ENCODE measurements around the gene BTD. TPM values are rescaled to one million over a fixed set of nuclear protein-coding genes. Genes with fewer than 3 reads are reported as not detected.
A peak's percentile ranks its signal among the peaks of the same experiment; 100 is the strongest.

The BTD gene
- total and polyA plus RNA-seq, 5 experiments from 2014 or later, result 11.5 to 17.4 (median 14.7) TPM

- ATAC-seq (no peak), DNase-seq (no peak)
- peaks cover 3 to 10% (median 4%) of the 10 kb centered on the region in 5 donors for H3K27me3 Mint-ChIP-seq
- peaks cover 0 to 52% (median 19%) of the 10 kb centered on the region in 9 donors for H3K9me3 Mint-ChIP-seq
- H3K36me3 Mint-ChIP-seq, result peaks cover 0 to 28% (median 27%) of the 10 kb centered on the region in 3 donors
- POLR2A ChIA-PET, result no interaction called here
- peaks cover 5 to 8% (median 7%) of the 10 kb centered on the region in 4 donors for H3K4me1 Mint-ChIP-seq
- H3K4me3 Mint-ChIP-seq, result no peak overlapping the region
- no peak overlapping the region for H3K27ac Mint-ChIP-seq
Measured at GRCh38 chr3:15659254-15659975, 57.9 kb downstream of the BTD start.

- Mint-ChIP-seq H3K9me3 (peaks cover 0 to 52% (median 22%) of the 10 kb centered on the region in 9 donors), H3K27me3 (peaks cover 3 to 10% (median 4%) of the 10 kb centered on the region in 5 donors), H3K36me3 (peaks cover 3 to 33% (median 25%) of the 10 kb centered on the region in 3 donors), H3K27ac (no peak overlapping the region), H3K4me3 (no peak overlapping the region), H3K4me1 (peaks cover 5 to 11% (median 7%) of the 10 kb centered on the region in 4 donors)
- peak in 1 of 10 donors; percentile 46 for DNase-seq
- POLR2A ChIA-PET, result interaction anchor here (1.1 kb wide), 1 partner anchor 11 kb away, joined by 3 read pairs; no protein-coding TSS in a partner anchor
- no peak for ATAC-seq
Measured at GRCh38 chr3:15660055-15660935, 58.8 kb downstream of the BTD start.

DNA sequence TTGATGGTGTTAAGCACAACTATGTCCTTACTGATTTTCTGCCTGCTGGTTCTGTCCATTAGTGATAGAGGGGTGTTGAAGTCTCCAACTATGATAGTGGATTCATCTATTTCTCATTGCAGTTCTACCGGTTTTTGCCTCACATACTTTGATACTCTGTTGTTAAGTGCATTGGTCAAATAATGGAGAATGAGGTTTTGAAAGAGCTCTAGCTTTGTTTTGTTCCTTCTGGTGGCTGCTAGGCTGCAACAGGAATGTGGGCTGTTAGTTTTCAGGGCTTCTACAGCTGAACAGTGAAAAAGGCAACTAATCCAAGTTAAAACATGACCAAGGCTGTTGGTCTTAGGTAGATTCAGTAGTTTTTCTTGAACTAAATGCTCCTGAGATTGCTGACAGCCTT is 62.6 kb downstream of the BTD start:
- Mint-ChIP-seq H3K4me3 (no peak overlapping the region), H3K4me1 (peaks cover 20 to 27% (median 24%) of the 10 kb centered on the region in 4 donors), H3K27me3 (peaks cover 3 to 10% (median 4%) of the 10 kb centered on the region in 5 donors), H3K27ac (no peak overlapping the region), H3K36me3 (peaks cover 12 to 29% (median 23%) of the 10 kb centered on the region in 3 donors), H3K9me3 (peaks cover 0 to 22% (median 7%) of the 10 kb centered on the region in 9 donors)
- POLR2A ChIA-PET, result no interaction called here
- ATAC-seq, result no peak
- no peak for DNase-seq

DNA sequence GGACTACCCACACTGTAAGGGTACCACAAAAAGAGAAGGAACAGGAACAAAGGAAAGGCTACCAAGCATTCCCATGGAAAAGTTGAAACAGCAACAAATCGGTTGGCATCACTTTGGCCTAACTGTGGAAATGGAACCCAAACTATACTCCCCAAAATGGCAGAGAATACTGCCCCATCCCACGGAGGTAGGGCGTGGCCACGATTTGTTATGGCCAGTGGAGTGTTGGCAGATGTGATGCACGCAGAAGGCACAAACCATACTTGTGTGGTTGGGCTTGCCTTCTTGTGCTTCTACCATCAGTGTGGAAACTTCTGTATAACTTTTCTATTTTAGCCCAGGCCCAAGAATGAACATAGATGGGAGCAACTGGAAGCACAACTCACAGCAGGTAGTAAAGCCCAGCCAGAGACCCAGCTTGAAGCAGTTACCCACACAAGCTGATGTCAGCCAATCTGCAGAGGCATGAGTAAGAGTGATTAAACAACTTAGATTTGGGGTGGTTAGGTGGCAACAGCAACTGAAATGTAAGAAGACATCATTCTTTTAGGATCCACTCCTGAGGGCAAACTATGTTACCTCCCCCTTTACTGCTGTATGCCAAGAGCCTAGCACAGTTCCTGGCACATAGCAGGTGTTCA is 64.1 kb downstream of the BTD start:
- DNase-seq, result no peak
- no peak overlapping the region for H3K27ac Mint-ChIP-seq

GRCh38 chr3:15666277-15666676 is 64.7 kb downstream of the BTD start:
- Mint-ChIP-seq H3K4me1 (peaks cover 14 to 22% (median 18%) of the 10 kb centered on the region in 4 donors), H3K9me3 (peaks cover 0 to 17% (median 6%) of the 10 kb centered on the region in 9 donors), H3K27ac (peak overlapping the region in 1 of 10 donors; percentile 55), H3K27me3 (peaks cover 0 to 10% (median 3%) of the 10 kb centered on the region in 5 donors), H3K36me3 (peaks cover 26 to 30% (median 28%) of the 10 kb centered on the region in 3 donors), H3K4me3 (no peak overlapping the region)
- no peak for ATAC-seq
- POLR2A ChIA-PET, result no interaction called here
- DNase-seq, result no peak

More for the DNA sequence above, 64.1 kb downstream of the BTD start:
- peaks cover 24 to 31% (median 25%) of the 10 kb centered on the region in 3 donors for H3K36me3 Mint-ChIP-seq
- peaks cover 15 to 22% (median 18%) of the 10 kb centered on the region in 4 donors for H3K4me1 Mint-ChIP-seq
- POLR2A ChIA-PET, result no interaction called here
- H3K4me3 Mint-ChIP-seq, result no peak overlapping the region
- peaks cover 2 to 10% (median 3%) of the 10 kb centered on the region in 5 donors for H3K27me3 Mint-ChIP-seq
- peaks cover 0 to 17% (median 7%) of the 10 kb centered on the region in 9 donors for H3K9me3 Mint-ChIP-seq
- no peak for ATAC-seq

DNA sequence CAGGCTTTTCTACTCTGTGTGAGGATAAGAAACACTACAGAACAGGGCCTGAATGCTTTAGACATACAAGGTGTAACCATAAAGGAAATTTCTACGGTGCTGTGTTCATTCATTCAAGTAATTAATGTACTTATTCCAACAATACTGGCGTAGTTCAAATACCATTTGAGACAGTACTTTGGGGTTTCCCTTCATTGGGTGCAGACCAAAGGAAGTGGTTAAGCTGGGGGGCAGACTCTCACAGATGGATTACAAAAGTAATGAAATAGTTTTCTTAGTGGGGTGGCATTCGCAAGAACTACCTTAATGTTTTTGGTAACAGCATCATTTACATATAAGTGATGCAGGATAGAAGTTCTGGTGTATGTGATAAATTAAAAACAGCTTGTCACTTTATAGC is 65.9 kb downstream of the BTD start:
- H3K36me3 Mint-ChIP-seq, result peaks cover 15 to 32% (median 19%) of the 10 kb centered on the region in 3 donors
- peak overlapping the region in 9 of 10 donors; percentile 15 to 54 (median 19) for H3K4me3 Mint-ChIP-seq
- POLR2A ChIA-PET, result no interaction called here

DNA sequence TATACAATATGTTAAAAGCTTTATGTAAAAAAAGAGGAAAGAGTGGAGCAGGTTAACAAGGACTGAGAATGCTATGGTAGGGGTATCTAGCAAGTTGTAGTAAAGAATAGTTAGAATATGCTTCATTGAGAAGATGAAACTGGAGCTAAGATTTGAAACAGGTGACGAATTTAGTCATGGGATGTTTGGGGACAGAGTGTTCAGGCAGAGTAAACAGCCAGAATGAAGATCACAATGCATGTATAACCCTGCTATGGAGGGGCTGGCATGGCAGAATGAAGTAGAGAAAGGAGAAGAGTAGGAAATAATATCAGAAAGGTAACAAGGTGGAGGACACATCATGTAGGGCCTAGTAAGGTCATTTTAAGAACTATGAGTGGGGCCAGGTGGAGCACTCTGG is 72.0 kb downstream of the BTD start:
- ATAC-seq (no peak), DNase-seq (no peak)
- H3K9me3 Mint-ChIP-seq, result no peaks in the 10 kb centered on the region
- no peak overlapping the region for H3K4me3 Mint-ChIP-seq
- POLR2A ChIA-PET, result no interaction called here
- H3K4me1 Mint-ChIP-seq, result peaks cover 0 to 3% (median 1%) of the 10 kb centered on the region in 4 donors
- no peak overlapping the region for H3K27ac Mint-ChIP-seq
- H3K36me3 Mint-ChIP-seq, result peaks cover 9 to 40% (median 19%) of the 10 kb centered on the region in 3 donors
- H3K27me3 Mint-ChIP-seq, result no peaks in the 10 kb centered on the region

More for the DNA sequence above, 65.9 kb downstream of the BTD start:
- Mint-ChIP-seq H3K9me3 (peaks cover 0 to 10% (median 3%) of the 10 kb centered on the region in 9 donors), H3K27me3 (no peaks in the 10 kb centered on the region), H3K27ac (peak overlapping the region in 3 of 10 donors; percentile 4 to 41 (median 11)), H3K4me1 (peaks cover 13 to 22% (median 18%) of the 10 kb centered on the region in 4 donors)
- DNase-seq, result peak in 7 of 10 donors; percentile 7 to 60 (median 39)
- ATAC-seq, result peak; percentile 76 to 96

GRCh38 chr3:15676259-15676658 is 74.7 kb downstream of the BTD start:
- Mint-ChIP-seq H3K27me3 (no peaks in the 10 kb centered on the region), H3K9me3 (no peaks in the 10 kb centered on the region), H3K27ac (no peak overlapping the region), H3K4me3 (no peak overlapping the region), H3K36me3 (peaks cover 11 to 29% (median 18%) of the 10 kb centered on the region in 3 donors), H3K4me1 (no peaks in the 10 kb centered on the region)
- no peak for ATAC-seq
- POLR2A ChIA-PET, result no interaction called here
- no peak for DNase-seq

- H3K27ac Mint-ChIP-seq, result no peak overlapping the region
- H3K36me3 Mint-ChIP-seq, result peaks cover 11 to 46% (median 16%) of the 10 kb centered on the region in 3 donors
- ATAC-seq (no peak), DNase-seq (no peak)
- H3K27me3 Mint-ChIP-seq, result no peaks in the 10 kb centered on the region
- POLR2A ChIA-PET, result no interaction called here
- H3K9me3 Mint-ChIP-seq, result no peaks in the 10 kb centered on the region
- no peak overlapping the region for H3K4me3 Mint-ChIP-seq
- H3K4me1 Mint-ChIP-seq, result peaks cover 0 to 12% (median 0%) of the 10 kb centered on the region in 4 donors
Measured at GRCh38 chr3:15679306-15679705, 77.8 kb downstream of the BTD start.

- H3K4me1 Mint-ChIP-seq, result peaks cover 0 to 15% (median 1%) of the 10 kb centered on the region in 4 donors
- ATAC-seq, result no peak
- peaks cover 11 to 68% (median 34%) of the 10 kb centered on the region in 3 donors for H3K36me3 Mint-ChIP-seq
- POLR2A ChIA-PET, result no interaction called here
- no peak overlapping the region for H3K4me3 Mint-ChIP-seq
- DNase-seq, result no peak
- H3K9me3 Mint-ChIP-seq, result no peaks in the 10 kb centered on the region
- no peaks in the 10 kb centered on the region for H3K27me3 Mint-ChIP-seq
- no peak overlapping the region for H3K27ac Mint-ChIP-seq
Measured at GRCh38 chr3:15681668-15682067, 80.1 kb downstream of the BTD start.

DNA sequence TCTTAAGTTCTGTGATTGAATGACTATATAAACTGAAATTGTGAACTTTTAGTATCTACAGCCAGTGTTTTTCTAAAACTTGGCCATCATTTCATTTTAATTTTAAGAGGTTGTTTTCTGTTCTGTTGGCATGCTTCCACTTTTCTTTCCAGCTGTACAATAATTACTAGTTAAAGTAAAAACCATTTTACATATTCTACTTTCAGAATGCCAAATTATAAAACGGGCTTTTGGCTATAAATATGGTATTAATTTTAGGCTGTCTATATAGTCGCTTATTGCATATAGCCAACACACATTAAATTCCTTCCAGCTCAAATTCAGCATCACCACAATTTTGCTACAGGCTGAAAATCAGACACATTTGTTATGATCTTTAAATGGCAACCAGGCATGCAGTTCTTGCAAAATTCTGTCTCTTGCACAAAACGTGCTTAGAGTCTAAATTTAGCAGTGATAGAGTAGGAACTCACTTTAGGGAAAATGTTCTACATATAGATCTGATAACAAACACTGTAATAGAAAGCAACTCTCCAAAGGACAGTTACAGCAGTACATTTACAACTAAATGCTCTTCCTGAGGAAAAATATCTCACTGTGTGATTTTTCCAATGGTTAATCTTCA is 81.1 kb downstream of the BTD start:
- ATAC-seq (no peak), DNase-seq (no peak)
- no peaks in the 10 kb centered on the region for H3K9me3 Mint-ChIP-seq
- H3K27ac Mint-ChIP-seq, result no peak overlapping the region
- no peaks in the 10 kb centered on the region for H3K27me3 Mint-ChIP-seq
- H3K36me3 Mint-ChIP-seq, result peaks cover 5 to 66% (median 28%) of the 10 kb centered on the region in 3 donors
- no peak overlapping the region for H3K4me3 Mint-ChIP-seq
- POLR2A ChIA-PET, result interaction anchor here (0.7 kb wide), 1 partner anchor 142 kb away, joined by 3 read pairs; no protein-coding TSS in a partner anchor
- peaks cover 0 to 15% (median 1%) of the 10 kb centered on the region in 4 donors for H3K4me1 Mint-ChIP-seq

GRCh38 chr3:15683253-15683652 is 81.7 kb downstream of the BTD start:
- ATAC-seq (no peak), DNase-seq (no peak)
- POLR2A ChIA-PET, result no interaction called here
- H3K9me3 Mint-ChIP-seq, result no peaks in the 10 kb centered on the region
- H3K36me3 Mint-ChIP-seq, result peaks cover 5 to 63% (median 24%) of the 10 kb centered on the region in 3 donors
- no peak overlapping the region for H3K27ac Mint-ChIP-seq
- no peak overlapping the region for H3K4me3 Mint-ChIP-seq
- peaks cover 0 to 15% (median 1%) of the 10 kb centered on the region in 4 donors for H3K4me1 Mint-ChIP-seq
- no peaks in the 10 kb centered on the region for H3K27me3 Mint-ChIP-seq
